Inflammatory macrophage (primary cell): Measurements from ENCODE around the gene SPSB3.
"Not testable (repeated sequence)": the region's sequence is repeated elsewhere in the genome, so short reads cannot be mapped to it uniquely, and the experiment has no call there.

Experiments
- DNase-seq, 2 donors: peaks; one replicate each; pipeline ENCODE4 v3.0.0-alpha.2; 2020 to 2022

SPSB3 gene

GRCh38 chr16:1816396-1817275 lies 34.3 kb upstream of the SPSB3 start:
- no peak for DNase-seq

DNA sequence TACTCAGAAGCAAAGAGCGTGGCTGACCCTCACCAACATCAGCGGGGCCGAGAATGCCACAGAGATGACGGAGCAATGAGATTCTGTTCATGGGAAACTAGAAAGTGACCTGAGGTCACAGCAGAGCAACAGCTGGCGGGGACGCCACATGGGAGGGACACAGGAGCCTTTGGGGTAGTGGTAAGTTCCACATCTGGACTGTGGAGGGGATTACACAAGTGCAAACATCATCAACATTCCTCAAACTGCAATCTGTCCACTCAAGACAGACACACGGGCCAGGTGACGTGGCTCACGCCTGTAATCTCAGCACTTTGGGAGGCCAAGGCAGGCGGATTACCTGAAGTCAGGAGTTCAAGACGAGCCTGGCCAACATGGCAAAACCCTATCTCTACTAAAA lies 33.1 kb upstream of the SPSB3 start:
- no peak for DNase-seq

GRCh38 chr16:1812732-1813163 lies 30.4 kb upstream of the SPSB3 start:
- DNase-seq: peak; percentile 64 to 78

DNA sequence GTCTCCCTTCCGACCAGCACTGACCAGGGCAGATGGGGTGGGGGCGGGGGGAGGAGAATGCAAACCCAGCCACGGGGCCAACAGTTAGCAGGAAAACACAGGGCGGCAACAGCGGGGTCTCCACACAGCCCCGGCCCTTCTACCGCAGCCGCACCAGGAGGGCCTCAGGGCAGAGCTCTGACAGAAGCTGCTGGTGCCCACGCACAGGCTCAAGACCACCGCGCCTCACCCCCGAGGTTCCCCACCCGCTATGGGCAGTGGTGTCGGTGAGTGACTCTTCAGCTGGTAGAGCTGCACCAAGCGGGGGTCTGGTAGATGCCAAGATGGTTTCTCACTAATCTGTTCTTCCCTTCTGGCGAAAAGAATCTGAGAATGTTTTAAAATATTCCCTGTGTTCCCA lies 28.2 kb upstream of the SPSB3 start:
- DNase-seq: no peak

- no peak for DNase-seq
Observed at GRCh38 chr16:1810106-1810505, 27.7 kb upstream of the SPSB3 start.

DNA sequence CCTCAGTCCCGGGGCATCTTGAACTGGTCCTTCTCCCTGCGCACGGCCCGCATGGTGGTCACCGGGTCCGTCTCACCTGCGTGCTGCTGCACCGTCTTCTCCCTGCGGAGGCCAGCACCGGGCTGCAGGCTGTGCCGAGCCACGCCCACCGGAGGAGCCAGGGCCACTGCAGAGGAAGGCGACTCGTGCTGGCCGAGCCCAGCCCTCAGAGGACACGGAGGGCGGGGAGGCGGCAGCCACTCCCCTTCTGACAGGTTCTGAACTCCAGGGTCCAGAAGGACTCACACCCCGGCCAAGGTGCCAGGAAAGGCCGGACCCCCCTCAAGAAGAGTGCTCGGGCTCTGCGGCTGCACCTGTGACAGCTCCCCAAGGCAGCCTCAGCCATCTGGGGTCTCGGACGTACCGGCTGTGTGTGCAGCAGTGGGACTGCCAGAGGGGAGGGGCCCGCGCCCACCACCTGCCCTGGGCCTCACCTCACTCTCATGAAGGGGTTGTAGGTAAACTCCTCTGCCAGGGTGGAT lies 27.0 kb upstream of the SPSB3 start:
- DNase-seq: no peak

DNA sequence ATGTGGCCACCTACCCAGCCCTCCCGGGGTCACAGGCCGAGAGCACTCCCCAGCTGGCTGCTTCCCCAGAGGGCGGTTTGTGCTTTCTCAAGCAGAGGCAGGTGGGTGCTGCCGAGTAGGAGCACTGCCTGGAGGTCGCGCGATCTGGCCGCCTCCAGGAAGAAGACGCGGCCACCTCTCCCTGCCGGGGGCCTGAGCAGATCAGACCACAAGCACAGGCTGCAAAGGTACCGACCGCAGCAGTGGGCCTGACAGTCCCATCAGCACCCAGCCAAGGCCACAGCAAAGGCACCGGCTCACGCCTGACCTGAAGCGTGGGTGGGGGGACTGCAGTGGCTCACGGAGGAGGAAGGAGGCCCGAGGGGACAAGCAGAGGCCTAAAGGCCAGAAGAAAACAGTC lies 26.3 kb upstream of the SPSB3 start:
- DNase-seq: no peak

- DNase-seq: no peak
Observed at GRCh38 chr16:1807626-1808025, 25.3 kb upstream of the SPSB3 start.

DNA sequence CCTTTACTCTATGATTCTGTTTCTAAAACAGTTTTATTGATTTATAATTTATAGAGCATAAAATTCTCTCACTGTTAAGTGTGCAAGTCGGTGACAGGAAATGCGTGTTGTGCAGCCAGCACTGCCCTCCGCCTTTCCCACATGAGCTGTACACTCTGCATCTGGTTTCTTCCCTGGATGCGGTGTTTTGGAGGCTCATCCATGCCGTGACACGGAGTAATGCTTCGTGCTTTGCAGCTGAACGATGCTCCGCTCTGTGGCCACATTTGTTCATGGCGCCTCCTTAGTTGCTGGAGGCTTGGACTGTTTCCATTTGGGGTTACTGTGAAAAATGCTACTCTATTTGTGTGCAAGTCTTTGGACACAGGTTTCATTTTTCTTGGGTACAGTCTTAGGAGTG lies 18.3 kb upstream of the SPSB3 start:
- no peak for DNase-seq

DNA sequence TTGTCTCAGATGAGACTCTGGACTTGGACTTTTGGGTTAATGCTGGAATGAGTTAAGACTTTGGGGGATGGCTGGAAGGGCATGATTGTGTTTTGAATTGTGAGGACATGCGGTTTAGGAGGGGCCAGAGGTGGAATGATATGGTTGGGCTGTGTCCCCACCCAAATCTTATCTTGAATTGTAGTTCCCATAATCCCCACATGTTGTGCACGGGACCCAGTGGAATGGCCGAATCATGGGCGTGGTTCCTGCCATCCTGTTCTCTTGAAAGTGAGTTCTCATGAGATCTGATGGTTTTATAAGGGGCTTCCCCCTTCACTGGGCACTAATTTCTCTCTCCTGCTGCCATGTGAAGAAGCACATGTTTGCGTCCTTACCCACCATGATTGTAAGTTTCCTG lies 16.9 kb upstream of the SPSB3 start:
- not testable (repeated sequence) for DNase-seq

DNA sequence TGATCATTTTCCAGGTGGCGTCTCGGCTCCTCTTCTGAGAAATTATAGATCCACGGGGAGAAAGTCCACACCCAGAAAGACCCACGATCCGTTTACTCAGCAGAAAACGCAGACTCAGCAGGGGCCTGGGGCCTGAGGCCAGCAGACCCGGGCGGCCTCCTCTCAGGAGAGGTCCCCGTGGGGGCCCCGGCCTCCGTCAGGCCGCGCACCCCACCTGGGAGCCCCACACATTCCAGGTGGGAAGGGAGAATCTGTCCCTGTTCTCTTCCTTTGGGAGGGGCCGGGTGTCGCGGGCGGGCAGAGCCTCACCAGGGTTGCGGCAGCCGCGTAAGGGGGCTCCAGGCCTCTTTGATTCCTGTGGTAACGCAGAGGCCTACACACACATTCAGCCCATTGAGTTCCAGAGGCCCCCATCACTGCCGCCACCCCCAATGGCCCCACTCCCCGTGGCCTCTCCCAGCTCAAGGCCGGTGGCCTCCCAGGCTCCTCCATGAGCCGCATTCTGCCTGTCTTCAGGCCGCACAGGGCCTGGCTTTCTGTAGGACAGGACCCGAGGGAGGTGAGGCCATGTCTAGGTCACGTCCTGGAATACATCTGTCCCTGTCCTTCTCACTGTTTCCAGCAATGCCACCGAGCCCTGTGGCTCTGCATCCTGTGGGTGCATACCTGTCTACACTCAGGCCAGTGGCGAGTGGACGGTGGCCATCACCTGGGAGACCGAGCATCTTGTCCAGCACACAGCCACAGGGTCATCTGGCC lies 12.7 kb upstream of the SPSB3 start:
- DNase-seq: no peak

- DNase-seq: no peak
Observed at GRCh38 chr16:1794221-1794871, 12.0 kb upstream of the SPSB3 start.

- no peak for DNase-seq
Observed at GRCh38 chr16:1793578-1794220, 11.3 kb upstream of the SPSB3 start, which contains the start of gene IGFALS. Gene IGFALS (minus strand): TSS chr16:1793705. CDS start chr16:1793652, 53 bp downstream.

DNA sequence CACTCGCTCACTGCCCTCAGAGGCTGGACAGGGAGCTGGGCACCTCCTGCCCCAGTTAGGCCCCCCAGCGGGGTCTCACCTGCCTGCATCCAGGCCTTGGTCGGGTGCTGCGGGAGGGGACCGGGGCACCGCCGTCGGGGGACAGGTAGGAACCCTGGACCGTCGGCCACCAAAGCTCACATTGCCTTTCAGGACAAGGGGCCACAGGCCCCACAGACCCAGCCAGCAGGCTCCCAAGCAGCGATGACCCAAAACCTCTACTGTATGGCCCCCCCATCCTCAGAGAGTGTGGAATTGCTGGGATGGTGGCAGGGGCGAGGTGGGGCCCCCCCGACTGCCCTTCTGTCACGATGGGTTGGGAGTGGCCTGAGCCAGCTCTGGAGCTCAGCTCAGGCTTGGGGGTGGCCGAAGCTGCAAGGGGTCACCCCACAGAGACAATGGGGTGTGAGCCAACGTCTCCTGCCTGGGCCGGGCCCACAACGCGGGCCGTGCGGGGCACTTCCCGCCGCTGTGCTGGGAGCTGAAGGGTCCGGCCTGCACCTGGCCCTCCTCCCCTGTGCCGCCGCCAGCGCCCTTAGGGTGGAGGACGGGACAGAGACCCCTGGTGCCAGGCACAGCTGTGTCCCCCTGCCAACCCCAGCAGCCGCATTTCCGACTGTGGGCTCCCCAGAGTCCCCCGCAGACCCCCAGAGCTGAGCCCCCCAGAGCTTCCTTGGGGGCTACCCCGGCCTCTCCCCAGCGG lies 10.6 kb upstream of the SPSB3 start:
- no peak for DNase-seq

DNA sequence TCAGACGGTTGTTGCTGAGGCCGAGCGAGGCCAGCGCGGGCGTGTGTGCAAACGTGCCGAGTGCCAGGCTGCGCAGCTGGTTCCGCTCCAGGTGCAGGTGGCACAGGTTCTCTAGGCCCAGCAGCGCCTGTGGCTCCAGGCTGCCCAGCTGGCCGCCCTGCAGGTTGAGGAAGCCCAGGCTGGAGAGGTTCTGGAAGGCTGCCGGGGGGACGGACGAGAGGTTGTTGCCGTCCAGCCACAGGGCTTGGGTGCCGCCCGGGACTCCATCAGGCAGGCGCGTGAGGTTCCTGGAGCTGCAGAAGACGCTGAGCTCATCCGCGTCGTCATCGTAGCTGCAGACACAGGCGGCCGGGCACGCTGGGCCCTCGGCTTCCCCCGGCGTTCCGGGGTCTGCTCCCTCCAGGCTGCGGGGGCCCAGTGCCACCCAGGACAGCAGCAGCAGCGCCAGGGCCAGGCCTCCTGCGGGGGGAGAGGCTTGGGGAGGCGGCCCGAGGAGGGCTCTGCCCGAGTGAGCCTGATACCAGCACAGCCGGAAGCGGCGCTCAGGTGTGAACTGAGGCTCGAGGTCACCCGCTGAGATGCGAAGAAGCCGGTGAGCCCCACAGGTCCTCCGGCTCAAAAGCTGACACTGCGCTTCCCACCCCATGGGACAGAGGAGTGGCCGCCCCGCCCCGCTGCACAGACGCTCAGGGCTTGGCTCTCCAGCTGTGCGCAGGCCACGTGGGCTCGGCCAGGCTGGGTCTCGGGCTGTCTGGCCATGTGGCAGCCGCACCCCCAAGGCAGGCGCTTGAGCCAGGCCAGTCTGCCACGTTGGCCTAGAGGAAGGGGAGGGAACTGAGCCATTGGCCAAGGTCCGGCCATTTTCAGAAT lies 9.8 kb upstream of the SPSB3 start:
- DNase-seq: no peak

DNA sequence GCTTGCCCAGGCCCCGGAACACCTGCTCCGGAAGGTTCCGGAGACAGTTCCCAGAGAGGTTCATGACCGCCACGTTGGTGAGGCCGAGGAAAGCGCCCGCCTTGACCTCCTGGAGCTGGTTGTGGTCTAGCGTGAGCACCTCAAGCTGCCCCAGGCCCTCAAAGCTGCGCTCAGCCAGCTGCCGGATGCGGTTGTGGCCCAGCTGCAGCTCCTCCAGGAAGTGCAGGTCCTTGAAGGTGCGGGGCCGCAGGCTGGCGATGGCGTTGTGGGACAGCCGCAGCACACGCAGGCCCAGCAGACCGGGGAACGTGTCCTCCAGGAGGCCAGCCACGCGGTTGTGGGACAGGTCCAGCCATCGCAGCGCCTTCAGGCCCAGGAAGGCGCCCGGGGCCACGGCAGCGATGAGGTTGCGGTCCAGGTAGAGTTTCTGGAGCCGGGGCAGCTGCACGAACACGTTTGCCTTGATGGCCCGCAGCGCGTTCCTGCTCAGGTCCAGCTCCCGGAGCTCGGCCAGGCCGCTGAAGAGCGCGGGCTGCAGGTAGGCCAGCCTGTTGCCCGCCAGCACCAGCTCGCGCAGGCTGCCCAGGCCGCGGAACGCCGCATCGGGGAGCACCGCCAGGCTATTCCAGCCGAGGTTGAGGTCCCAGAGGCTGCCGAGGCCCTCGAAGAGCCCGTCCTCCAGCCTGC lies 9.0 kb upstream of the SPSB3 start:
- DNase-seq: no peak

DNA sequence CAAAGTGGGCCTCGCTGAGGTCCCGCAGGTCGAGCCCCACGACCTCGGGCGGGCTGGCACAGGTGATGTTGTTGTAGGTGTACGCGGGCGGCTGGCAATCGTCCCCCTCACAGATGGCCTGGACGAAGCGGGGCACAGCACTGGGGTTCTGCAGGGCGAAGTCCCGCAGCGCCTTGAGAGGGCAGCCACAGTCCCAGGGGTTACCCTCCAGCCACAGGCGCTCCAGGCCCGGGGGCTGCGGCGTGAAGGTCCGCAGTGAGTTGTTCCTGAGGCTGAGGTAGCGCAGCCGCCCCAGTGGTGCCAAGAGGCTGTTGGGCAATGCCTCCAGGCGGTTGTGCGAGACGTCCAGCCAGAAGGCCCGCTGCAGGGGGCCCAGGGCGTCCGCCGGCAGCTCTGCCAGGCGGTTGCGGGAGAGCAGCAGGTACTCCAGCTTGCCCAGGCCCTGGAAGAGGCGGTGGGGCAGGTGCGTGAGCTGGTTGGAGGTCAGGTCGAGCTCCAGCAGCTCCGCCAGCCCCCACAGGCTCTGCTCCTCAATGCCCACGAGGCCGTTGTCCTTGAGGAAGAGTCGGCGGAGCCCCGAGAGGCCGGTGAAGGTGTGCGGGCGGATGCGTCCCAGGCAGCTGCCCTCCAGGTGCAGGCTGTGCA lies 8.4 kb upstream of the SPSB3 start:
- DNase-seq: no peak

- DNase-seq: no peak
Observed at GRCh38 chr16:1790261-1790610, 7.9 kb upstream of the SPSB3 start.

DNA sequence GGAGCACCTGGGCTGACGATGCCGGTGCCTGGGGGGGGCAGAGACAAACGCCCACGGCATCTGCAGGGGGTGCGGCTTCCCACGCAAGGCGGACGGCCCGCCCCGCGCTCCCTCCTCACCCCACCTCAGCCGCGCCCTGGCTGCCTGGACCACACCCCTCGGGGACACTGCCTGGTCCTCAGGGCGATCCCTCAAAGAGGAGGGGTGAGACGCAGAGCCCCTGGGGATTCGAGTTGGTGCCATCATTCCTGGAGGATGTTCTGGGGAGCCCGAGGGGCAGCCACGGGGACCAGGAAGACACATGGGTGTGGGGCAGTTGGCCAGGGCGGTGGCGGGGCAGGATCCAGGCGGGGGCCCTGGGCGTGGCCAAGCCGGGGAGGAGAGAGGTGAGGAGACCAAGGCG lies 7.3 kb upstream of the SPSB3 start:
- no peak for DNase-seq

GRCh38 chr16:1788708-1789100 lies 6.3 kb upstream of the SPSB3 start:
- DNase-seq: no peak
